ENCODE results near the gene PATL2.

Gene PATL2

GRCh38 chr15:44623178-44623577 lies 87.9 kb downstream of the PATL2 start:
- no peaks in the 10 kb centered on the region for H3K4me1 ChIP-seq
- no peak overlapping the region for H3K4me3 ChIP-seq
- no peaks in the 10 kb centered on the region for H3K27me3 ChIP-seq (ENCODE audit: low read depth)
- no peak for DNase-seq (ENCODE audit: low spot score in 2 of 2)
- in situ Hi-C loops (cut with MboI; ENCODE audit: low sequenced_read_pairs) = no loop called here
- peaks cover 40% of the 10 kb centered on the region for H3K36me3 ChIP-seq (replicated peaks)
- H3K9me3 ChIP-seq = no peaks in the 10 kb centered on the region

GRCh38 chr15:44620081-44620480 lies 91.0 kb downstream of the PATL2 start:
- in situ Hi-C loops (cut with MboI; ENCODE audit: low sequenced_read_pairs) = no loop called here

GRCh38 chr15:44616974-44617373 lies 94.1 kb downstream of the PATL2 start:
- no peak for DNase-seq (ENCODE audit: low spot score in 2 of 2)
- no peaks in the 10 kb centered on the region for H3K4me1 ChIP-seq
- no peak overlapping the region for H3K4me3 ChIP-seq
- in situ Hi-C loops (cut with MboI; ENCODE audit: low sequenced_read_pairs) = no loop called here
- H3K9me3 ChIP-seq = no peaks in the 10 kb centered on the region
- no peaks in the 10 kb centered on the region for H3K27me3 ChIP-seq (ENCODE audit: low read depth)
- peaks cover 51% of the 10 kb centered on the region for H3K36me3 ChIP-seq (replicated peaks)

More at GRCh38 chr15:44620081-44620480, 91.0 kb downstream of the PATL2 start:
- Histone ChIP-seq H3K9me3 (no peaks in the 10 kb centered on the region), H3K4me3 (no peak overlapping the region), H3K27me3 (ENCODE audit: low read depth) (no peaks in the 10 kb centered on the region), H3K4me1 (no peaks in the 10 kb centered on the region), H3K36me3 (replicated peaks) (peaks cover 31% of the 10 kb centered on the region)
- no peak for DNase-seq (ENCODE audit: low spot score in 2 of 2)
